ENCODE data around the gene NUP62CL.

The NUP62CL gene

DNA sequence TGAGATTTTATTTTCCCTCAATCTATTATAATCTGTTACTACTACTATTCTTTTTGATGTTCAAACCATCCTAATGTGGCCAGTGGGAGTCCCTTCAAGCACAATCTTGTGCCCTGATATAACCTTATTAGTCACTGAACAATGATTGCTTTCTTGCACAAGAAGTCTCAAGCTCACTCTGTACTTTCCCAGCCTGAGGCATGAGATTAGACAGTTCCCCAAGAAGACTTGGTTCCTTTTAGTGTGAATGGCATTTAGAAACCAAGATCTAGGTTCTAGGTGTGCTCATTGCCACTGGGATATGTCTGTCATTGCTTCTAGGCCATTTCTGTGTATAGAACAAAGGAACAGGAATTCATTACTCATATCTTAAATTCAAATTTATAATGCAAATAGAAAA is 59.6 kb downstream of the NUP62CL start:
- no peak for DNase-seq (ENCODE audit: low read depth)
- no peak overlapping the region for H3K4me3 ChIP-seq (ENCODE audit: low read length)
- TF ChIP-seq, protein P1, sequence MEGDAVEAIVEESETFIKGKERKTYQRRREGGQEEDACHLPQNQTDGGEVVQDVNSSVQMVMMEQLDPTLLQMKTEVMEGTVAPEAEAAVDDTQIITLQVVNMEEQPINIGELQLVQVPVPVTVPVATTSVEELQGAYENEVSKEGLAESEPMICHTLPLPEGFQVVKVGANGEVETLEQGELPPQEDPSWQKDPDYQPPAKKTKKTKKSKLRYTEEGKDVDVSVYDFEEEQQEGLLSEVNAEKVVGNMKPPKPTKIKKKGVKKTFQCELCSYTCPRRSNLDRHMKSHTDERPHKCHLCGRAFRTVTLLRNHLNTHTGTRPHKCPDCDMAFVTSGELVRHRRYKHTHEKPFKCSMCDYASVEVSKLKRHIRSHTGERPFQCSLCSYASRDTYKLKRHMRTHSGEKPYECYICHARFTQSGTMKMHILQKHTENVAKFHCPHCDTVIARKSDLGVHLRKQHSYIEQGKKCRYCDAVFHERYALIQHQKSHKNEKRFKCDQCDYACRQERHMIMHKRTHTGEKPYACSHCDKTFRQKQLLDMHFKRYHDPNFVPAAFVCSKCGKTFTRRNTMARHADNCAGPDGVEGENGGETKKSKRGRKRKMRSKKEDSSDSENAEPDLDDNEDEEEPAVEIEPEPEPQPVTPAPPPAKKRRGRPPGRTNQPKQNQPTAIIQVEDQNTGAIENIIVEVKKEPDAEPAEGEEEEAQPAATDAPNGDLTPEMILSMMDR (conservative IDR thresholded peaks at IDR 0.05; ENCODE audit: low read depth, low read length), result no peak

DNA sequence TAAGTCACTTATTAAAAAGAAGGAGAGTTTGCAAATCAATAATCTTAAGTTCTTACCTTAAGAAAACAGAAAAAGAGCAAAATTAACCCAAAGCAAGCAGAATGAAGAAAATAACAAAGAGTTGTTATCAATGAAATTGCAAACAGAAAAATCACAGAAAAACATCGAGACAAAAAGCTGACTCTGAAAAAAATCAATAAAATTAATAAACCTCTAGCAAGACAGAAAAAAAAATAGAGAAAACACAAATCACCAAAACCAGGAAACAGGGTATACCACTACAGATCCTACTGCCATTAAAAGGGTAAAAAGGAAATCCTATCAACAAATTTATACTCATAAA is 70.3 kb downstream of the NUP62CL start:
- DNase-seq (ENCODE audit: low read depth), result no peak
- H3K4me3 ChIP-seq (ENCODE audit: low read length), result no peak overlapping the region
- TF ChIP-seq, protein P1 (conservative IDR thresholded peaks at IDR 0.05; ENCODE audit: low read depth, low read length), result no peak

DNA sequence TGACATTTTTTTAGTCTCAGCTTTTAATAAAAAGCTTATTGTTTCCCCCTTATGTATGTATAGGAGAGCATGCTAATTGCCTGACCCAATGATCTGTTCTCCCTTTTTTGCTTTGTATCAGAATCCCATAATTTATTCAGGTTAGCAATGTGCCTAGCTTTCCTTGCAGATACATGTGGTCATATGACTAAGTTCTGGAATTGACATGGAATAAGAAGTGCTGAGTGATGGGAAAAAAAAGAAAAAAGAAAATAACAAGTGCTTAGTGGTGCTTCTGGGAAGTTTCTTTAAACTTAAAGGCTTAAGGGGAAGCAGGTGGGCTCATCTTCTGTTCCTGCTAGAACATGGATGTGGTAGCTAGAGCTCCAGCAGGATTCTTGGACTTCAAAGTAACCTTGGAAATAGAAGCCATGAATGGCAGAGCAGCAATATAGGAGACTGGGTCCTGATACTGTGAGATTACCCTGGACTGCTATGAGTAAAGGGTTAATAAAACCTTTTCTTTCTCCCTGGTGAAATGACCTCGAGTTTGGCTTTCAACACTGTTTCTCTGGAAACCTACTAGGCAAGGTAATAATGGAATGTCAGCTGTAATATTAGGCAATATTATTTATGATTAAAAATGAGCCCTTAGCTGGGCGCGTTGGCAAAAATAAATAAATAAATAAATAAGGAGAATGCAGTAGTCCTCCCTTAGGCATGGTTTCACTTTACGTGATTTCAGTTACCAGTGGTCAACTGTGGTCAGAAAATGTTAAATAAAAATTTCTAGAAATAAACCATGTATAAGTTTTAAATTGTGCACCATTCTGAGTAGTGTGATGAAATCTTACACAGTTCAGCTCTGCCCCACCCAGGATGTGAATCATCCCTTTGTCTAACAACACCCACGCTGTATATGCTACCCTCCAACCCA is 70.9 kb downstream of the NUP62CL start:
- no peak overlapping the region for H3K4me3 ChIP-seq (ENCODE audit: low read length)
- TF ChIP-seq, protein P1 (conservative IDR thresholded peaks at IDR 0.05; ENCODE audit: low read depth, low read length), result no peak
- DNase-seq (ENCODE audit: low read depth), result no peak

- TF ChIP-seq, protein P1 (conservative IDR thresholded peaks at IDR 0.05; ENCODE audit: low read depth, low read length), result no peak
- DNase-seq (ENCODE audit: low read depth), result no peak
- no peak overlapping the region for H3K4me3 ChIP-seq (ENCODE audit: low read length)
These were observed 82.5 kb downstream of the NUP62CL start for GRCh38 chrX:107123750-107124149.

GRCh38 chrX:107119283-107119682 is 87.0 kb downstream of the NUP62CL start:
- DNase-seq (ENCODE audit: low read depth), result no peak
- no peak overlapping the region for H3K4me3 ChIP-seq (ENCODE audit: low read length)
- TF ChIP-seq, protein P1 (conservative IDR thresholded peaks at IDR 0.05; ENCODE audit: low read depth, low read length), result no peak

GRCh38 chrX:107118322-107119147 is 87.7 kb downstream of the NUP62CL start, which contains the start of gene RBM41:
Gene RBM41, minus strand, starts transcription at chrX:107118822. Its CDS starts 49 bp downstream, at chrX:107118773.
- TF ChIP-seq, protein P1 (conservative IDR thresholded peaks at IDR 0.05; ENCODE audit: low read depth, low read length), result no peak
- H3K4me3 ChIP-seq (ENCODE audit: low read length), result peak within 1 kb of the TSS; percentile 62
- DNase-seq (ENCODE audit: low read depth), result no peak

Measured in retinal pigment epithelial cell (primary cell).